Activated CD4-positive, alpha-beta T cell treated with anti-CD3 and anti-CD28 coated beads for 1 hour (primary cell): Measurements from ENCODE around the gene CLEC2A.
"Not testable (repeated sequence)": the region's sequence is repeated elsewhere in the genome, so short reads cannot be mapped to it uniquely, and the experiment has no call there.

ENCODE experiments used
- DNase-seq: peaks from one replicate; pipeline ENCODE4 v3.0.0-alpha.2; 2020

The CLEC2A gene

DNA sequence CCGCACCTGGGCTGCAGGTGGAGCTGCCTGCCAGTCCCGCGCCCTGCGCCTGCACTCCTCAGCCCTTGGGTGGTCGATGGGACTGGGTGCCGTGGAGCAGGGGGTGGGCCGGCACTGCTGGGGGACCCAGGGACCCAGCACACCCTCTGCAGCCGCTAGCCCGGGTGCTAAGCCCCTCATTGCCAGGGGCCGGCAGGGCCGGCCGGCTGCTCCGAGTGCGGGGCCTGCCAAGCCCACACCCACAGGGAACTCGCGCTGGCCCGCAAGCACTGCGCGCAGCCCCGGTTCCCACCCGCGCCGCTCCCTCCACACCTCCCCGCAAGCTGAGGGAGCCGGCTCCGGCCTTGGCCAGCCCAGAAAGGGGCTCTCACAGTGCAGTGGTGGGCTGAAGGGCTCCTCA lies 56.0 kb downstream of the CLEC2A start:
- DNase-seq: not testable (repeated sequence)

DNA sequence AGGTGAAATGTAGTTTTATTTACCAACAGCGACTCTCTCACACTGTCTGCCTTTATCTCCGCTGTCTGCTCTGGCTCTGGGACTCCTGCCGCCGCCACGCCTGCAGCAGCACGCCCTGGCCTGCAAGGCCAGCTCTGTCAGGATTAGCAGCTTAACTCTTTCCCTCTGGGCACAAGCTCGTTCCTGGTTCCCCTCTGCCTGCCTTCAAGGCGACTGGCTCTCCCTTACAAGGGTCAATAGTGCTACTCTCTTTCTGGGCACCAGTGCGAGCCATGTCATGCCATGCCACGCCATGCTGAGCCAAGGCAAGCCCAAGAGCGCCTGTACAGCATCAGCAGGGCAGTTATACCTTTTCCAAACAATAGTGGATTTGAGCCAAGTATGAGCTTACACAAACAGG lies 59.4 kb downstream of the CLEC2A start:
- DNase-seq: no peak

DNA sequence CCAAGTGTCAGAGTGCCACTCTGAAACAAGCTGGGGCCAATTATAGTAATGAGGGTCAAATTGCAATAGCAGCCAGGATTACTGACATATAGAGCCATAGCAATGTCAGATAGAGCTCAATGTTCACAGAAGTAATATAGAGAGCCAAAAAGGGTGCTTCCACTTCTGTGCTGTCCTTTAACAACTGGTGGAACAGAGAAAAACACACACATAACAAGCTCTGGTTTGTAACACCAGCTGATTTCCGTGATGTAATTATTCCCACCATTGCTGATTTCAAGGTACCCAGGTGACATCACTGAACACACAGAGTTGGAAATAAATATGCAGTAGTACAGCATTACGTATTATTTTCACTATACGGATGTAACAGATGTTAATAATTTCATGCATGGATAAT lies 60.0 kb downstream of the CLEC2A start:
- DNase-seq: no peak

DNA sequence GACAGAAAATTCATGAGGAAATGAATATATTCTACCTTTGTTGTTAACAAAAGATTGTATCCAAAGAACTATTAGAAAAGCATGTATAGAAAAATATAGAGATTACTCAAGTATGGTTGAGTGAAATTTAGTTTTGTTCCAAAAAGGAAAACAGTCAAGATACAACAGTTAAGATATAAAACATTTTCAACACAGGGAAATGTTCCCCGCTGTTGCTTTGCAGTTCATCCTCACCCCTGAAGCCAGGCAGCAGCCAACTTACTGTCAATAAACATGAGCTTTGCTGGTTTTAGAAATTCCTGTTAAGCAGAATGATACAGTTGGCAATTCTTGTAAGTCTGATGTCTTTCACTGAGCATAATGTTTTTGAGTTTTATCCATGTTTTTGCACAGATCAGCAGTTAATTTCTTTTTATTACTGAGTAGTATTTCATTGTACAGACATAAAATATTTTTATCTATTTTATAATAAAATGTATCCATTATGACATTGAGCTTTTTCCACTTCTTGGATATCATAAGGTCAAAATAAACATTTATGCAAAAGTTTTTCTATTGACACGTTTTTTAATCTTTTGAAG lies 61.8 kb downstream of the CLEC2A start:
- DNase-seq: no peak

DNA sequence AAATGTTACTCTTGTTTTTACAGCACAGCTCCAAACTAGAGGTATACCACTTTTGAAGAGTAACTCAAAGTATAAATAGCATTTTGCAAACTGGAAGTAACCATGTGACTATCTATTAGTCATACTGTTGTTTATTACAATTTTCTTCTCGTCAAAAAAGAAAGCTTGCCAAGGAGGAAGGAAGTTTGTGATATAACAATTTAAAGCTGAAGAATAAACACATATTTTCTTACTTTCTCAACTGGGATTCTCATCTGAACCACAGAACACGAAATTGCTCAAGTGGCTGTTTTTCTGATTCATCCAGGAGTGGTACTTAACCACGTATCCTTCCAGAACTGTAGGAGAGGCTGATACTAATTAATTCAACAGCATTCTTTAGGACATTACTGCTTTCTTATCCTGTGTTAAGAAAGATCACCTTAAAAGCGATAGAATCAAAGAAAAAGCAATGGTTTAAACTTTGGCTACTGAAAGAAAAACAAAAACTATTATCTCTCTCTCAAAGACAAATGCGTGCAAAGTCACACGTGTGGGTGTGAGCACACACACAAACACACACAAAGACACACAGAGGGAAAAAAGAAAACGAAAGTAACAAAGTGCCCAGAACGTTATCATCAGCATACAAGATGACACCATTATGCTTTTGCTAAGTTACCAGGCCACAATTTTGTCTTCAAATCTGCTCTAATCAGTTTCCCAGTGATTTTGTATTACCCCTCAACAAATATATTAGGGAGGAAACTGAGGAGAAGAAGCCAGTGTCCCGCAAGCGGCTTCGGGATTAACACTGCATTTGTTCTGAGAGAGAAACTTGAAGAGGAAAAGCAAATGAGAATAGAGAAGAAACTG lies 62.6 kb downstream of the CLEC2A start, which contains the start of gene CLEC2B:
Gene CLEC2B, minus strand, starts transcription at position 48 of the 855 bp plus-strand sequence.
- no peak for DNase-seq

DNA sequence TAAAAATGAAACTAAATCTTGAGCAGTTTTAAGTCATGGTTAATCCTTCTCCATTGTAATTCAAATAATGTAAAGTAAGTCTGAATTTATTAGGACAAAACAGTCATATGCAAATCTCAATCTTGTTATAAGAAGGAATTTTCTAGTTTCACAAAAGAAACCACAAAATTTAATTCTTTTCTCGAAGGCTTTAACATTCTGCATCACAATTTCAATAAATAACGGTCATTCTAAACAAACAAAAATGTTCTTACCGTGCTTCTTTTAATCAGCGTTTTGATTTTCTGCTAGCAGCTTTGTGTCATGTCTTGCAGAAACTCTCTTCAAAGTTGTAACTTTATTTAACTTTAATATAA lies 63.2 kb downstream of the CLEC2A start:
- DNase-seq: no peak

DNA sequence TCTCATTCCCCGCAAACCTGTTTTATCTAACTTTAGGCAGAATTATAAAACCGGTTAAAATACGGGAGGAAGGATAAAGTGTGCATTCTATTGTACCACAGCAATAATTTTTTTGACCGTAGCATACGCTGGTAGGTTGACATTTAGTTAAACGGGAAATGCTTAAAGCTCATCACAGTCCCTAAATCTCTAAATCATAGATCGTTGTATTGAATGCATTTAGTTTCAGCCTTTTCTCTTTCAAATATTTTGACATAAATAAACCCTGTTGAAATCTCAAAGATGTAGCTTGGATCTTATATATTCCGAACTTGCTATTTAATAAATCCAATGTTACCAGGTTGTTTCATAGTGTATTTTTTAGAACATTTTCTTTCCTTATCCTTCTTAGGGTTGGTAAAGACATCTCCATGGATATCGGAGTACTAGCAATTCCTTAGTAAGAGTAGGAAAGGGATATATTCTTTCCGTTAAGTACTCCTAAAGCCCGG lies 63.8 kb downstream of the CLEC2A start:
- DNase-seq: no peak

DNA sequence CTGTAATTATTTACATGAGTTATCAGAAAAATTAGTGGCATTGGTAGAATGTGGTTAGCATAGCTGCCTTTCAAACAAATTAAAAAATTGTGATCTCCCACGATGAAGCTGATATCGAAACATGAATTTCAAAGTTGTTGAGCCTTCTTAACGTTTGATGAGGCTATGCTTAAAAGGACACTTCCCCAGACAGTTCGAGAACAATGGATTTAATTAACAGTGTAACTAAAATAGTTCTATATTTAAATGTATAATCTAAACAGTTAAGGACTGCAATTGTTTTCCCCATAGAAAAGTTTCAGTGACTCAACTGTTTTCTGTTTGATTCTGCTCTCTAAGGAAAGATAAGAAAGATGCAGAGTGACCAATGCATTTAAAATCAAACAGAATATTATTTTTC lies 64.6 kb downstream of the CLEC2A start:
- no peak for DNase-seq

DNA sequence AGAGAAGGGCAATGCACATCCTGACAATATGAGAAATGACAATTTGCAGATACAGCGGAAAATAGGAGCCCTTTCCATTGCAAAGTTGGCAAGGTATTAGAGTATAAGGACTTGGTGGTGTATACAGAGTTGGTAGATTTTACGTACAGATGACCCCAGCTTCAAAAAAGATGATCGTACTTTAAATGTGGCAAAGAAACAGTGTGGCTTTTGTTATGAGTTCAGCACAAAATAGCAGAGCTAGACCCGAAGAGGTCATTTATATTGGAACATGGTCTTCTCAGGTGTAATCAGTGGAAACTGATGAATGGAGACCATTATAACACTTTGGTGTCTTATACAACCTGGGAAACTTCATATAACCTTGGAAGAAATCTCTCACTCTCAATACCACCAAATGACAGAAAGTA lies 65.3 kb downstream of the CLEC2A start:
- no peak for DNase-seq

DNA sequence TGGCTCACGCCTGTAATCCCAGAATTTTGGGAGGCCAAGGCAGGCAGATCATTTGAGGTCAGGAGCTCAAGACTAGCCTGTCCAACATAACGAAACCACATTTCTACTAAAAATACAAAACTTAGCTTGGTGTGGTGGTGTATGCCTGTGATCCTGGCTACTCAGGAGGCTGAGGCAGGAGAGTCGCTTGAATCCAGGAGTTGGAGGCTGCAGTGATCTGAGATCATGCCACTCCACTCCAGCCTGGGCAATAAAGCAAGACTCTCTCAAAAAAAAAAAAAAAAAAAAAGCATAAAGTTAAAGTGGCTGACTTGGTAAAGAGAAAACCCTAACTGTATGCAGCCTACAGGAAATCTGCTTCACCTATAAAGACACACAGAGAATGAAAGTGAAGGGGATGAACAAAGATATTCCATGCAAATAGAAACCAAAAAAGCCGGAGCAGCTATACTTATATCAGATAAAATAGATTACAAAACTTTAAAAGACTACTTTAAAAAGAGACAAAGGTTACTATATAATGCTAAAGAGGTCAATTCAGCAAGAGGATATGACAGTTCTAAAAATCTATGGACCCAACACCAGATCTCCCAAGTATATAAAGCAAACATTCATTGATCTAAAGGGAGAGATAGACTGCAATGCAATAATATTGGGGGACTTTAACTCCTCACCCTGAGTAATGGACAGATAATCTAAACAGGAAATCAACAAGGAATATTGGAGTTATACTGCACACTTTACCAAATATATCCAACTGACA lies 67.1 kb downstream of the CLEC2A start:
- DNase-seq: no peak
